Measurements from ENCODE around the gene TAOK3.
"Not testable (repeated sequence)": the region's sequence is repeated elsewhere in the genome, so short reads cannot be mapped to it uniquely, and the experiment has no call there.

The TAOK3 gene

DNA sequence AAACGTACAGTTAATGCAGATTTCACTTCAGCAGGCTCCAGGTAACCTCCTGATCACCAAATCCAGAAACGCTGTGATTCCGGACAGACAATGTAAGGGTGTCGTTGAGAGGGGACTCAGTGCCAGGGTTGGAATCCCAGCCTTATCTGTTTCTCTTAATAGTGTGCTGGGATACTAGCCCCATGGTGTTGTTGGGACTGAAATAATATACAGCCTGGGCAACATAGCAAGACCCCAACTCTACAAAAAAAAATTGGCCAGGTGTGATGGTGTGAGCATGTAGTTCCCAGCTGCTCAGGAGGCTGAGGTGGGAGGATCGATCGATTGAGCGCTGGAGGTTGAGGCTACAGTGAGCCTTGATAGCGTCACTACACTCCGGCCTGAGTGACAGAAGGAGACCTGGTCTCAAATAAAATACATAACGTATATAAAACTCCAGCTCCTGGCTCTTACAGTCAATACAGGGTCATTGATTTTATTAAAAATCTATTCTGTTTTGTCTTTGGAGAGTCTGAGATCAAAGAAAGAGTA lies 235.5 kb downstream of the TAOK3 start:
- no peak for DNase-seq (ENCODE audit: low spot score)

DNA sequence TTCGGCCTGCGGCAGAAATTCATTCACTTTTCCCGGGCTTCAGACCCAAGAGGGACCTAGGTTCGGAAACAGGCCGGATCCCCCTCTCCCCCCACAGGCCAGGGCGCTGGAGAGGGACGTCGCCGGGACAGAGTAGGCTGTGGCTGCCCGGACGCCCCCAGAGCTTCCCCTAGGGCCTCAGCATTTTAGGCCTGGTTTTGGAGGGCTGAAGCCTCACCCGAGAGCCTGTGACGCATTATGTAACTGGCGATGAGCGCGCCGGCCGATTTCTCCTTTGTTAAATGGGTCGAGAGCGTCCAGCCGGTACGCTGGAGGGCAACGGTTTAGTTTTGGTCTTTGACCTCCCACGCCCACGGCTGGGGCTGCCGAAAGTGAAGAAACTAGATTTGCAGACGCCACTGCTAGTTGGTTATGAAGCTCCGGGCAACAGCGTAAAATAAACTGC lies 236.1 kb downstream of the TAOK3 start:
- DNase-seq (ENCODE audit: low spot score): peak; percentile 53

DNA sequence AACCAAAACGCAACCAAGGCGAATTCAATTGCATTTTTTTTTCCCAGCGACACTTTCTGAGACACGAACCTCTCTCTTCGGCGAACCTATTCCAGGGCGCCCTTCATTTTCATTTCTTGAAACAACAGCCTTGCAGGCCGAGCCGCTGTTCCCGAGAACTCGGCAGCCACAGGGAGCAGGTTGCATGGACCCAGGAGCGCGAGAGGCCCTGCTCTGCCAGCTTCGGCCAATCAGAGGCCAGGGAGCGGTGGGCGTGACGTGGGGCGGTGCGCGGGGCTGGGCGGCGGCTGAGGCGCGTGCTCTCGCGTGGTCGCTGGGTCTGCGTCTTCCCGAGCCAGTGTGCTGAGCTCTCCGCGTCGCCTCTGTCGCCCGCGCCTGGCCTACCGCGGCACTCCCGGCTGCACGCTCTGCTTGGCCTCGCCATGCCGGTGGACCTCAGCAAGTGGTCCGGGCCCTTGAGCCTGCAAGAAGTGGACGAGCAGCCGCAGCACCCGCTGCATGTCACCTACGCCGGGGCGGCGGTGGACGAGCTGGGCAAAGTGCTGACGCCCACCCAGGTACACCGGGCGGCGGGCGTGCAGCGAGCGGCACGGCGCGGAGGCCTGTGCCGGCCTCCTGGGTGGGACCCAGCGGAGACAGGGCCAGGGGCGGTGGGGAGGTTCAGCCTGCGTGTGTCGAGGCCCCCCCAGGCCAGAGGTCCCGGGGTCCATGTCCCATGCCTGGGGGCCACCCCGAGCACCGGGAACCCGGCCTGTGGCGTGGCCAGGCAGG lies 236.7 kb downstream of the TAOK3 start, which contains the start of gene PEBP1:
Gene PEBP1 (plus strand): TSS at position 337 of the 771 bp plus-strand sequence. CDS start 86 bp downstream, at position 423.
- DNase-seq (ENCODE audit: low spot score): peak; percentile 93

DNA sequence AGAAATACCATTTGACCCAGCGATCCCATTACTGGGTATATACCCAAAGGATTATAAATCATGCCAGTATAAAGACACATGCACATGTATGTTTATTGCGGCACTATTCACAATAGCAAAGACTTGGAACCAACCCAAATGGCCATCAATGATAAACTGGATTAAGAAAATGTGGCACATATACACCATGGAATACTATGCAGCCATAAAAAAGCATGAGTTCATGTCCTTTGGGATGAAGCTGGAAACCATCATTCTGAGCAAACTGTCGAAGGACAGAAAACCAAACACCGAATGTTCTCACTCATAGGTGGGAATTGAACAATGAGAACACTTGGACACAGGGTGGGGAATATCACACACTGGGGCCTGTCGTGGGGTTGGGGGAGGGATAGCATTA lies 243.3 kb downstream of the TAOK3 start:
- DNase-seq (ENCODE audit: low spot score): not testable (repeated sequence)

DNA sequence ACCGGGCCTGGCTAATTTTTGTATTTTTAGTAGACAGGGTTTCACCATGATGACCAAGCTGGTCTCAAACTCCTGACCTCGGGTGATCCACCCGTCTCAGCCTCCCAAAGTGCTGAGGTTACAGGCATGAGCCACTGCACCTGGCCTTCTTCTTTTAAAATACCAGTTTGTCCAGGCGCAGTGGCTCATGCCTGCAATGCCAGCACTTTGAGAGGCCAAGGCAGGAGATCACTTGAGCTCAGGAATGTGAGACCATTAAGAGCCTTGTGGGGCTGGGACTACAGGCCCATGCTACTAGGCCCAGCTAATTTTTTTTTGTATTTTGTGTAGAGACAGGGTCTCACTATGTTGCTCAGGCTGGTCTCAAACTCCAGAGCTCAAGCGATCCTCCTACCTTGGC lies 244.8 kb downstream of the TAOK3 start:
- DNase-seq (ENCODE audit: low spot score): no peak

DNA sequence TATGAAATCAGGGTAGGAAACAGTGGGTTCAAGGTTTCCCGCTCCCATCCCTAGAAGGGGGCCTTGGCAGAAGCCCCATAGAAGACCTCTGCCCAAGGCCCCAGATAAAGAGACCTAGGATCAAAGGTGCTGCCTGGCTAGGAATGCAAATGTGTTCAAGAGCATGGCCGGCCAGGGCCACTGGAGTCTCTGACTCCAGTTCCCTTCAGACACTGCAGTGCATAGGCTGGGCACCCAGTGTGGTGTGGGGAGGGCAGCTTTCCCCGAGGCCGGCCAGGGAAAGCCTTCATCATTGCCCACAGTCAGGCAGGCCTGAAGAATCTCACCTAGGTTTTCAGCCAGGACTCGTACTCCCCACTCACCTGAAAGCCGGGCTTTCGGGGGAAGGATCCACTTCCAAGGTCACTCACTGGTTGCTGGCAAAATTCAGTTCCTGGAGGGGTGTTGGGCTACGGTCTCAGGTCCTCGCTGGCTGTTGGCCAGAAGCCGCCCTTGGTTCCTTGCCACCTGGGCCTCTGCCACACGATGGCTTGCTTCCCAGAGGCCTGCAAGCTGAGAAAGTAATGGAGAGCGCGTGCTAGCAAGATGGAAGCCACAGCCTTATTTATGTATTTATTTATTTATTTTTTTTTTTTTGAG lies 246.5 kb downstream of the TAOK3 start:
- DNase-seq (ENCODE audit: low spot score): no peak

DNA sequence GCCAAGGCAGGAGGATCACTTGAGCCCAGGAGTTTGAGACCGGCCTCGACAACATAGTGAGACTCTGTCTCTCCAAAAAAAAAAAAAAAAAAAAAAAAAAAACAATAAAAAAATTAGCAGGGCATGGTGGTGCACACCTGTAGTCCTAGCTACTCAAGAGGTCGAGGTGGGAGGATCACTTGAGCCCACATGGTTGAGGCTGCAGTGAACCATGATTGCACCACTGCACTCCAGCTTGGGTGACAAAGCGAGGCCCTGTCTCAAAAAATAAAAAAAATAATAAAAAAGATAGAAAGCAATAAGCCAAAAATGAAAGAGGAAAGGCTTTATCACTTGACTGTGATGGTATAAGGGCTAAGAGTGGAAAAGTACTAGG lies 247.0 kb downstream of the TAOK3 start:
- no peak for DNase-seq (ENCODE audit: low spot score)

DNA sequence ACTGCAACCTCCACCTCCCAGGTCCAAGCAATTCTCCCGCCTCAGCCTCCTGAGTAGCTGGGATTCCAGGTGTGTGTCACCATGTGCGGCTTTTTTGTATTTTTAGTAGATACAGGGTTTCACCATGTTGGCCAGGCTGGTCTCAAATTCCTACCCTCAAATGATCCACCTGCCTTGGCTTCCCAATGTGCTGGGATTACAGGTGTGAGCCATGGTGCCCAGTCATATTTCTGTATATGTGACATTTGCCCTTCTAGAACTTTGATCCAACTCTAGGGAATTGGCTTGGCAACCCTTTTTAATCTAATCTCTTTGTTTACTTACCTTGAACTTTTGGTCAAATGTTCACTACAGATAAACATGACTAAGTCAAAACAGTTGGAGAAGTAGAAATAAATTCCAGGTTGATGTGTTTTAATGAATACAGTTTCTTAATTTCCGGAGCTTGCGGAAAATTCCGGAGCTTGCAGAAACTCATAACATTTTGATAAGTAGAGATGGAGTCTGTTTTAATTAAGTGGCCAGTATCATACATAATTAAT lies 248.3 kb downstream of the TAOK3 start:
- DNase-seq (ENCODE audit: low spot score): no peak

DNA sequence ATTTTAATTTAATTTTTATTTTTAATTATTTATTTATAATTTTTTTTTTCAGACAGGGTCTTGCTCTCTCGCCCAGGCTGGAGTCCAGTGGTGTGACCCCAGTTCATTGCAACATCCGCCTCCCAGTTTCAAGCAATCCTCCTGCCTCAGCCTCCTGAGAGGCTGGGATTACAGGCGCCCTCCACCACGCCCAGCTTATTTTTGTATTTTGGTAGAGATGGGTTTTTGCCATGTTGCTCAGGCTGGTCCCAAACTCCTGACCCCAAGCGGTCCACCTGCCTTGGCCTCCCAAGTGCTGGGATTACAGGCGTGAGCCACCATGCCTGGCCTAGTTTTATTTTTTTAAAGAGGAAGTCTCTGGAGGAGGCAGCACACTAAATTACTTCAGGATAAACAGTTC lies 250.4 kb downstream of the TAOK3 start:
- no peak for DNase-seq (ENCODE audit: low spot score)

DNA sequence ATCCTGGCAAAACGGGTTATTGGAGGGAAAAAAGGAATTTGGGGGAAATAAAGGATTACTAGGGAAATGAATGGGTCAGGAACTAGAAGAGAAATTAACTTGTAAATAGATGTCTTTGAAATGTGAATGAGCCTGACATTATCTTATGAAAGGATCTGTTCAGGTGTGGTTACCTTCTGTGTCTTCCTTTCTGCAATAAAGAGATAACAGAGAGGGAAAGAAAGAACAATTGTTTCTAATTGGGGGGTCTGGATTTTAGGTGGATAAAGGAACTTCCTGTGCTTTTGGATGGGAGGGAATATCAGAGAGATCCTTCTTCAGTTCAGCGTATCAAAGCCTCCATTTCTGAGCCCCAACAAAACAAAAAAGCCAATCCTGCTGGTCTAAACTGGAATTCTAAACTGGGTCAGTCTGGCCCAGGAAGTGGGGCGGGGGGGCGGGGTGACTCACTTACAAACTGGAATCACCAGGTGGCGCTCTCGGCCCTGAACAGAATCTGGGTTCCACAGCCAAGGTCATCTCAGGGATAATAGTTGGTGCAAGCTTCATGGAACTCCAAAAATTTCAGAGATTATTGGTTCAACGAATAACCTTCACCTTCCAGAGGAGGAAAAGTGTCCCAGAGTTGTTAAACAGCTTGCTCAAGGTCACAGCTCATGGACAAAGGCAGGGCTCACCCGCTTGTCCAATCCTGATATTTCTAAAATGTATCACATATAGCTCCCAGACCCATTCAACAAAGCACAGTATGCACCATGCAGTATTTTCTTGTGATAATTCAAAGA lies 251.9 kb downstream of the TAOK3 start:
- peak; percentile 71 for DNase-seq (ENCODE audit: low spot score)

DNA sequence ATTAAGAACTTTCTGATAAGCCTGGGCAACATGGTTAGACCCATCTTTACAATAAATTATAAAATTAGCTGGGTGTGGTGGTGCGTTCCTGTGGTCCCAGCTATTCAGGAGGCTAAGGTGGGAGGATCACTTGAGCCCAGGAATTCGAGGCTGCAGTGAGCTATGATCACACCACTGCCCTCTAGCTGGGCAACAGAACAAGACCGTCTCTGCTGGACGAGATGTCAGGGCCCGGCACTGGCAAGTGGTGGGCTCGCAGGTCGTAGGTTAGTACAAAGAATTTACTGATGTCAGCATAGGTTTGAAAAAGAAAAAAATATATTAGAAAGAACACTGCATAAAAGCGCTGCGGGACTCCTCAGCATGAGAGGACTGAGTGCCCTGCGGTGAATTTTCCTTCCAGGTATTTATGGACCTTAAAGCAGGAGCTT lies 253.2 kb downstream of the TAOK3 start:
- DNase-seq (ENCODE audit: low spot score): no peak

DNA sequence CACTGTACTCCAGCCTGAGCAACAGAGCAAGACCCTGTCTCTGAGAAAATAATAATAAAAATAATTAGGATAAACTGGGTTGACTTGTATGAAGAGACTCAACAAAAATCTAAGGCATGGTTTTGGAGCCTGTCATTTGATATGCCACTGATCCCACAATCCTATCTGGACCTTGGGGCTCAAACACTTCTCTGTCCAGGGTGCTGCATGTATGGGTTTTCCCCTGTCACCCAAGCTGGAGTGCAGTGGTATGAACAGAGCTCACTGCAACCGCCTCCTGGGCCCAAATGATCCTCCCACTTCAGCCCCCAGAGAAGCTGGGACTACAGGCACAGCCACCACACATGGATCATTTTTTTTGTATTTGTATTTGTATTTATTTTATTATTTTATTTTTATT lies 263.6 kb downstream of the TAOK3 start:
- DNase-seq (ENCODE audit: low spot score): no peak

DNA sequence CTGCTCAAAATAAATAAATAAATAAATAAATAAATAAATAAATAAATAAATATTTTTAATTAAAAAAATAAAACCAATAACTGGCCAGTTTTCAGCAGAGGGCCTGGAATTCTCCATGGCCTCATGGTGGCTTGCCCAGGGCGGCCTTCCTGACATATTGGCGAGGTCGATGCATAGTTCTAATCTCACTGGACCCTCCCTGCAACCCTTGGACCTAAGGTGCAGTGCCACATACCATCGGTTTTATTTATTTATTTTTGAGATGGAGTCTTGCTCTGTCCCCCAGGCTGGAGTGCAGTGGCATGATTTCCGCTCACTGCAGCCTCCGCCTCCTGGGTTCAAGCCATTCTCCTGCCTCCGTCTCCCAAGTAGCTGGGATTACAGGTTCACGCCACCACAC lies 265.0 kb downstream of the TAOK3 start:
- no peak for DNase-seq (ENCODE audit: low spot score)

DNA sequence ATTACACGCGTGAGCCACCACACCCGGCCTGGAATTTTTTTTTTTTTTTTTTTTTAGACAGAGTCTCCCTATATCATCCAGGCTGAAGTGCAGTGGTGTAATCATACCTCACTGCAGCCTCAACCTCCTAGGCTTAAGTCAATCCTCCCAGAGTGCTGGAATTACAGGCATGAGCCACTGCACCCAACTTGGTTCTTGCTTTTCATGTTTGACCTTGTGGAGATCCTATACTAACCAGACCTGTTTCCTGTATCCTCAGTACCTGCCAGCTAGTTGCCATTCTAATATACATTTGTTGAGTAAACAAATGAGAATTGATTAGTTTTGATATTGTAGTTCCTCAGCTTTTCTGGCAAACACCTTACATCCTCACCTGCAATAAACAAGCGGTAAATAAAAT lies 265.7 kb downstream of the TAOK3 start:
- DNase-seq (ENCODE audit: low spot score): no peak

DNA sequence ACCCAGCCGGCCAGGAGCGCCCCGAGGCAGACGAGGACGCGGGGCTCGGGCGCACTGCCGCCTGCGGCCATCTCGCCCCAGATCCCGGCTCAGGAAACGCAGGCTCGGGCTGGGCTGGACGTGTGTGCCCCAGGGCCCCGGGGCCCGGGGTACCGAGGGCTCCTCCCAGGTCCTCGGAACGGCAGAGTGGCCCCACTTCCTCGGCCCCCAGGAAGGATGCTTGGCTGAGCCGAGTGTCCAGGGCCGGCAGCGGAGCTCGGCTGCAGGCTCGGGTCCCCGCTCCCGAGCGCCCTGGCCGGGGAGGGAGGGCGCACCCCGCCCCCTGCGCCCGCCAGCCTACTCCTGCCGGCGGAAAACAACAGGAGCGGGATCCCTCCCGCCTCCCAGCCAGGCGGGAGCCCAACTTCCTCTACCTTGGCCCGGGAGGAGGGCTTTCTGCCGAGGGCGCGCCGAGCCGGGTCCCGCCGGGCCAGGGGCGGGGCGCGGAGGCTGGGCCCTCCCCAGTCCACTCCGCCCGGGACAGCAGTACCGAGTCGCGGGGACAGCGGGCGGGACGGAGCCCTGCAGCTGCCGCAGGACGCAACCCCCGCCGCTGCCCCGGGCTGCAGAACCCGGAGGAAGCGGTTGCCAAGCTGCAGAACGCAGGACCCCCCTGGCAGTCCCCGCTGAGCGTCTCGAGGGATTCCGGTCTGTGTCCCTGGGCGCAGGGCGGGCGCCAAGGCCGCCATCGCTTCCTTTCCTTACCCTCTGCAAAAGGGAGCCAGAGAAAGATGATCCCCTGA lies 268.9 kb downstream of the TAOK3 start, which contains the start of gene VSIG10:
Gene VSIG10 (minus strand): TSS at position 411 of the 782 bp plus-strand sequence. CDS start 340 bp downstream, at position 71.
- peak; percentile 87 for DNase-seq (ENCODE audit: low spot score)

DNA sequence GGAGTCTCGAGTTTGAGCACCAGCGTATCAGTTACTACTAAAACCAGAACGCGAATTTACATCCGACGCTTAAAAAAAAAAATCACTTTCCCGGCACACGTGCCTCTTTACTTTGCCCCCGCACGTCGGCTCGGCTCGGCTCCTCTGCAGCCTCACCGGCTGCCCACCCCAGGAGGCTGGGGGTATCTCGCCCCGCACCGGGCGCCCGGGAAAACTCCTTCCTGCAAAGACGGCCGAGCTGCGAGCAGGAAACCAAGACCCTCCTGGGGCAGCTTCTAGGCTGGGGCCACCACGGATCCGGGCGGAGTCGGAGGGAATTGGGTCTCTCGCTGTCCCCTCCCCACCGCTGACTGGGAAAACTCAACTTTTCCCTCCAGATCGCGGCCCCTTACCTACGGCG lies 269.5 kb downstream of the TAOK3 start:
- DNase-seq (ENCODE audit: low spot score): peak; percentile 36

DNA sequence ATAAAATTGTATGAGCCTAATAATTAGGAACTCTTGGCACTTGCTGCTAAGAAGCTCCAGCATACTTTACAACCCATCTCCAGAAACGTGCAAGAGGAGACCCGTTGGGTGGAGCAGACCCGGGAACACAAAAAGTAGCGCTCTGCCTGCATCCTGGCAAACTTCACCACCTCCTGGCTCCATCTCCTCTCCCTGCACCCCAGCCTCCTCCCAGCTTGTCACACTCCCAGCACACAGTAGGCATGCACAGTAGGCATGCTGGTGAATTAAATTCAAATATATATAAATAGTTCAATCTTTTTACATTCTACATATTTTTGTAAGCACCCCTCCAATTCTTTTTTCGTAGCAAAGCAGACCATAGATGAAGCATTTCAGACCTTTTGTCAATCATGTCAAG lies 270.1 kb downstream of the TAOK3 start:
- DNase-seq (ENCODE audit: low spot score): peak; percentile 18

DNA sequence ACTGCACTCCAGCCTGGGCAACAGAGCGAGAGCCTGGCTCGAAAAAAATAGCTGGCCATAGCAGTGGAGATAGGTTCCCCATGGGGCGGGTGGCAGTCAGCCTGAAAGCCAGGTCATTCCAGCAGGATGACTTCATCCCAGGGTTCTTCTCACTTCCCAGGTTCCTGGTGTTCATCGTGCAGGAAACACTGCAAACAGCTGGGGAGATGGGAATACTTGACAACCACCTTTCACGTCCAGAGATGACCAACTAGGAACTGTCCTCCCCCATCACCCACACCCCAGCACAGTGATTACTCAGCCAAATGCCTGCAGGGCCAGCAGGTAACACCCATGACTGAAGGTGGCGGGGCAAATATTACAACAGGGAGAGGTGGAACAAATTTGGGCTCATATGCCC lies 270.6 kb downstream of the TAOK3 start:
- DNase-seq (ENCODE audit: low spot score): peak; percentile 99

DNA sequence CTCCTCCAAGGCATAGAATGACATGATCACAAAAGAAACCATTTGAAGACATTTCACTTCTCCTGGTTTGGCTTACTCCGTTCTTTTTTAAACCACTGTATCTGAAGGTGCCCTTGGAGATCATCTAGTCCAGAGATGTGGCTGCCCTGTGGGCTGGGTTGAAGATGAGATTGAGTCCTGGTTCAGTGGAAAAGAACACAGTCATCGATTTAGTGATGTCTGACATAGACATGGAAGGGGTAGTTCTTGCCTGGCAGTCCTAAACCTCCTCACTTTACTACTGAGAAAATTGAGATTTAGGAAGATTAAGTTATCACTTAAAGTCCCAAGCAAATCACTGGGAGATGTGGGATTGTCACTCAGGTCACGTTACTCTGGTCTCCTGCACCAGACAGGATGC lies 271.7 kb downstream of the TAOK3 start:
- no peak for DNase-seq (ENCODE audit: low spot score)

Measured in kidney tubule cell (primary cell).